Ovary (tissue), 9 donors: ENCODE measurements around the gene CKS1B. TPM values are rescaled to one million over a fixed set of nuclear protein-coding genes. Genes with fewer than 3 reads are reported as not detected.

Experiments used
- DNase-seq, 5 donors: peaks; one replicate each; pipeline ENCODE4 v3.0.0-alpha.2; 2019 to 2020
- H3K27ac ChIP-seq, 2 donors: fragments of 200-600 bp; one replicate each; pipeline versions ENCODE4 v1.5.1 to v1.8.0; 2019 to 2022
- H3K27me3 ChIP-seq: fragments of 200-600 bp; one replicate; pipeline ENCODE4 v1.8.0; 2022
- H3K36me3 ChIP-seq: fragments of 200-600 bp; sonication (generic); one replicate; pipeline ENCODE4 v1.5.1; 2019
- H3K4me1 ChIP-seq: one replicate; pipeline ENCODE4 v1.8.1; 2013; ENCODE audit warnings: mild to moderate bottlenecking, moderate library complexity; ENCODE audit not compliant: insufficient read depth
- H3K4me3 ChIP-seq: fragments of 200-600 bp; sonication (generic); one replicate; pipeline ENCODE4 v1.5.1; 2017
- H3K9me3 ChIP-seq, 2 donors: fragments of 200-600 bp in 1 of 2; sonication (generic) in 1 of 2; one replicate each; pipeline versions ENCODE4 v1.5.1 to v1.8.1; 2013 to 2019; ENCODE audit warnings: mild to moderate bottlenecking in 1 of 2, moderate library complexity in 1 of 2
- EP300 ChIP-seq: sonication (generic); formaldehyde crosslinking; IDR thresholded peaks from one replicate; pipeline ENCODE4 v1.6.1; 2017; ENCODE audit warnings: antibody characterized with exemption
- POLR2A ChIP-seq: fragments of 450-650 bp; IDR thresholded peaks from one replicate; pipeline ENCODE4 v1.6.1; 2017; ENCODE audit warnings: antibody characterized with exemption, mild to moderate bottlenecking, moderate library complexity
- WGBS, 3 donors: extraction: QIAGEN DNeasy Blood & Tissue Kit in 1 of 3; methylation state at CpG; one replicate each; pipeline versions ENCODE4 v1.1.5 to v1.1.7; 2013 to 2017; 5-methylcytosine and 5-hydroxymethylcytosine counted together
- intact Hi-C, 4 donors: fragments of 100-400 bp; cut with DNase I; formaldehyde crosslinking; loops; one replicate each; pipeline versions ENCODE4 v1.11.0 to v1.15.1; 2022 to 2023
- polyA plus RNA-seq, 2 donors: library from polyadenylated mRNA; stranded (reverse); fragments of 200-250 nt in 1 of 2; fragments of 350-450 nt in 1 of 2; fragmentation: Illumina TruSeq in 1 of 2; extraction: RNeasy Lipid Tissue Mini Kit (QIAGEN cat#74804) in 1 of 2; gene quantifications; one replicate each; pipeline ENCODE4 v1.2.3, GENCODE V29; 2013 to 2014
- total RNA-seq, 7 donors: library from RNA; depleted of rRNA in 2 of 7; stranded (reverse); fragments of >200 nt in 2 of 7; fragmentation: NEBNext Ultra II Directional in 3 of 7; extraction: Animal tissue kit (Norgen Biotek cat#: 25700) in 3 of 7; gene quantifications; one replicate each; pipeline versions ENCODE4 v1.1.0 to v1.2.4, GENCODE V29; 2016 to 2023
- TF ChIP-seq, protein P1 (sequence below), 3 donors: fragments of 450-650 bp in 2 of 3; fragments of 200-600 bp in 1 of 3; IDR thresholded peaks; one replicate each; pipeline versions ENCODE4 v1.5.1 to v1.8.0; 2016 to 2022; ENCODE audit warnings: antibody characterized with exemption in 3 of 3, mild to moderate bottlenecking in 1 of 3
- donor health status: DM: no; HTN: no; CAD: no; lungs with moderate emphysema.
- donor health status: DM: no; HTN: no; CAD: no.
- donor health status: Bipolar disorder and iron deficiency.
- donor health status: DM: yes; HTN: yes; CAD: no.
- donor health status: DM: no; HTN: no; CAD: no.
- donor health status: DM: yes; HTN: yes; CAD: no.

The CKS1B gene
- total and polyA plus RNA-seq, 9 donors, result 12.2 to 55.8 (median 28.0) TPM

DNA sequence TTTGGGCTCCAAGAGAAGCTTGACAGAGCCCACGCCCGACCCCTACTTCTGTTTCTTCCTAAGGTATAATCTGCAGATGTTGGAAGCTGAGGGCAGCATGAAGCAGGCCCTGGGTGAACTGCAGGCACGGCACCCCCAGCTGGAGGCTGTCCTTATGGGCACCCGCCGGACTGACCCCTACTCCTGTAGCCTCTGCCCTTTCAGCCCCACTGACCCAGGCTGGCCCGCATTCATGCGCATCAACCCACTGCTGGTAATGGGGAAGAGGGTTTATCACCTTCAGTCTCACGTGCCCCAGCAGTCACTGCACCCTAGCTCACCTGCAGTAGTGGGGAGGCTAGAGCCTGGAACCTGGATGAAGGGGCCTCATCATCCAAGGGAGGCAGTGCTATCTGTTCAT lies 15.8 kb downstream of the CKS1B start:
- intact Hi-C loops, result no loop called here
- no peaks in the 10 kb centered on the region for H3K4me1 ChIP-seq
- TF ChIP-seq POLR2A (no peak), EP300 (no peak)
- TF ChIP-seq, protein P1, sequence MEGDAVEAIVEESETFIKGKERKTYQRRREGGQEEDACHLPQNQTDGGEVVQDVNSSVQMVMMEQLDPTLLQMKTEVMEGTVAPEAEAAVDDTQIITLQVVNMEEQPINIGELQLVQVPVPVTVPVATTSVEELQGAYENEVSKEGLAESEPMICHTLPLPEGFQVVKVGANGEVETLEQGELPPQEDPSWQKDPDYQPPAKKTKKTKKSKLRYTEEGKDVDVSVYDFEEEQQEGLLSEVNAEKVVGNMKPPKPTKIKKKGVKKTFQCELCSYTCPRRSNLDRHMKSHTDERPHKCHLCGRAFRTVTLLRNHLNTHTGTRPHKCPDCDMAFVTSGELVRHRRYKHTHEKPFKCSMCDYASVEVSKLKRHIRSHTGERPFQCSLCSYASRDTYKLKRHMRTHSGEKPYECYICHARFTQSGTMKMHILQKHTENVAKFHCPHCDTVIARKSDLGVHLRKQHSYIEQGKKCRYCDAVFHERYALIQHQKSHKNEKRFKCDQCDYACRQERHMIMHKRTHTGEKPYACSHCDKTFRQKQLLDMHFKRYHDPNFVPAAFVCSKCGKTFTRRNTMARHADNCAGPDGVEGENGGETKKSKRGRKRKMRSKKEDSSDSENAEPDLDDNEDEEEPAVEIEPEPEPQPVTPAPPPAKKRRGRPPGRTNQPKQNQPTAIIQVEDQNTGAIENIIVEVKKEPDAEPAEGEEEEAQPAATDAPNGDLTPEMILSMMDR (IDR thresholded peaks at IDR 0.05), result no peak
- no peak overlapping the region for H3K27ac ChIP-seq
- 90 to 93% (median 90%) methylated on average over 8 of the region's 8 CpGs for WGBS, 3 donors
- no peak for DNase-seq
- H3K27me3 ChIP-seq, result no peaks in the 10 kb centered on the region
- no peaks in the 10 kb centered on the region for H3K9me3 ChIP-seq
- no peaks in the 10 kb centered on the region for H3K36me3 ChIP-seq
- no peak overlapping the region for H3K4me3 ChIP-seq

DNA sequence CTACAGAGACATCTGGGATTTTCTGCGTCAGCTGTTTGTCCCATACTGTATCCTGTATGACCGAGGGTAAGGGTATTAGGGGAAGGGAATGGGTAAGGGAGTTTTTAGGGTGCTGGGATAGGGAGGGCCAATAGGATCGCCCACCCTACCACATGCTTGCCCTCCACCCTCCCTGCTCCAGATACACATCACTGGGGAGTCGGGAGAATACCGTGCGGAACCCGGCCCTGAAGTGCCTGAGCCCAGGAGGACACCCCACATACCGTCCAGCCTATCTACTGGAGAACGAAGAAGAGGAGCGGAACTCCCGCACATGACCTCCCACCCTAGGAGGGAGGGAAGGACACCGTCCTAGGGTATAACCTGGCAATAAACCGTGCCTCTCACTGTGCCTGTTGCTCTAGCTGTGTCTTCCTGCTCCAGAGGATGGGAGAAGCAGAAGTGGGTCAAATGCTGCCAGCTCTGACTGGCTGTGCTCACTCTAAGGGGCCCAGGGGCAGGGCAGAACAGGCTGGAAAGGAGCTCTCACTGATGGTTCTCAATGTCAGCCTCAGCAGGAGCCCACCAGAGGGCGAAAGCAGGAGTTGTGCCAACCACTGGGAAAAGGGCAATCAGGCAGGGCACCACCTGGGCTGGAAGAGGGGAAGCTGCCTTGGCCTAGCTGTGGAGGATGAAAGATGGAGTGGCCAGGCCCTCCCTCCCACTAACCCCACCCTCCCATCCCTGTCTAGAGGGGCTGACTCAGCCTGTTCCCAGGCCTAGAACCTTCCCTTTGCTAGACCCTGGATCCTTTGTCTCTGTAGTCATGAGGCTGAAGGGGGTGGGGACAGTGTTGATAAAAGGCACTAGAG lies 18.5 kb downstream of the CKS1B start:
- peak in 1 of 5 donors; percentile 33 for DNase-seq
- H3K9me3 ChIP-seq, result no peaks in the 10 kb centered on the region
- no peaks in the 10 kb centered on the region for H3K27me3 ChIP-seq
- intact Hi-C loops, result no loop called here
- no peak overlapping the region for H3K27ac ChIP-seq
- H3K36me3 ChIP-seq, result no peaks in the 10 kb centered on the region
- no peaks in the 10 kb centered on the region for H3K4me1 ChIP-seq
- WGBS, 3 donors, result 63 to 72% (median 63%) methylated on average over 14 of the region's 14 CpGs
- H3K4me3 ChIP-seq, result no peak overlapping the region
- TF ChIP-seq POLR2A (no peak), EP300 (no peak)
- TF ChIP-seq, protein P1 (IDR thresholded peaks at IDR 0.05), result no peak

DNA sequence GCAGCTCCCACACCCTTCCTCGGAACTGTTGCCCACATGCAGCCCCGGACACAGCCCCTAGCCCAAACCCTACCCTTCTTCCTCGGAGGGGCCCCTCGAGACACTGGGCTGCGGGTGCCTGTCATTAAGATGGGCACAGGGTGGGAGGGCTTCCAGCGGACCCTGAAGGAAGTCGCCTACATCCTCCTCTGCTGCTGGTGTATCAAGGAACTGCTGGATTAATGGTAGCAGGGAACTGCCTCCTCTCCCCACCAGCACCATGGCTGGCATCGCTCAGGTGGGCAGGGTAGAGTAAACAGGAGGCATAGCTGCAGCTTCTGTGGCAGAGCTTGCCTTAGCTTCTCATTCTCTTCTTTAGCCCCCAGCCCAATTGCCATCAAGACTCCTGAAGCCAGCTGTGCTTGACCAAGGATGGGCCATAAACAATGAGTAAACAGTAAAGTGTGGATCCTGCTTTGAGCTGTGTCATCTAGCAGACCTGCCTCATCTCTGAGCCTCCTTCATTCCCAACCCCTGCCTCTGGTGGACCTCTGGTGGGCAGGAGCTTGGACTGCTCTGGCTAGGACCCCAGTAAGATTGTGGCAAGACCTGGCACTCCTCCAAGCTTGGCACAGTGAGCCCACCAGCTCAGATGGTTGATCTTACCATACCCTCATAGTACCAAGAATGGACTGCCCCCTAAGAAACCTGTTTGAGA lies 19.2 kb downstream of the CKS1B start, which contains the start of gene LENEP:
Gene LENEP, plus strand, starts transcription at position 15 of the 697 bp plus-strand sequence. Its CDS starts 22 bp downstream, at position 37.
- peak in 1 of 5 donors; percentile 35 for DNase-seq
- Histone ChIP-seq H3K27me3 (no peaks in the 10 kb centered on the region), H3K4me3 (no peak within 1 kb of the TSS), H3K27ac (no peak within 1 kb of the TSS), H3K4me1 (no peaks in the 10 kb centered on the region), H3K36me3 (no peaks in the 10 kb centered on the region), H3K9me3 (no peaks in the 10 kb centered on the region)
- TF ChIP-seq EP300 (no peak), POLR2A (no peak)
- TF ChIP-seq, protein P1 (IDR thresholded peaks at IDR 0.05), result no peak
- WGBS, 3 donors, result 48 to 59% (median 53%) methylated on average over 8 of the region's 8 CpGs
- intact Hi-C loops, result no loop called here

DNA sequence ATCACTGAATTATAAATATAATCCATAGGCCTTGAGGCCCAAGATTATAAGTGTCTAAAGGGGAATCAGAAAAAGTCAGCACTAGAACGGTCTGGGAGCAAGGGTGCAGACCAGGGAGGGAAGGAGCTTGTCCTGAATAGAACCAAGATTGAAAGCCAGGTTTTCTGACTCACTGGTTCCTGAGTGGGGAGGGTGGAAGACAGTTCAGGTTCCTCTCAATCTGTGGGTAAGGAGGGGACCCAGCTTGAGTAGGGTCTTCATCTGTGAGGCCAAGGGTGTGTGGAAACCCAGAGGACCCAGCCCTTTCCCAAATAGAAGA lies 19.7 kb downstream of the CKS1B start:
- intact Hi-C loops, result no loop called here
- WGBS, 3 donors, result 37 to 65% (median 44%) methylated on average over 1 of the region's 1 CpG
- TF ChIP-seq, protein P1 (IDR thresholded peaks at IDR 0.05), result no peak
- no peak for TF ChIP-seq EP300
- TF ChIP-seq POLR2A, result no peak
- H3K9me3 ChIP-seq, result no peaks in the 10 kb centered on the region
- H3K27me3 ChIP-seq, result no peaks in the 10 kb centered on the region
- no peaks in the 10 kb centered on the region for H3K4me1 ChIP-seq
- no peaks in the 10 kb centered on the region for H3K36me3 ChIP-seq
- H3K4me3 ChIP-seq, result no peak overlapping the region
- H3K27ac ChIP-seq, result no peak overlapping the region
- DNase-seq, result no peak
